Endothelial cell of umbilical vein (primary cell): ENCODE measurements around the gene BMPR1A. TPM values are rescaled to one million over a fixed set of nuclear protein-coding genes. Genes with fewer than 3 reads are reported as not detected.

Experiments used
- BruUV-seq: library from RNA; stranded (reverse); fragments of 400-500 nt; replicated peaks from 2 replicates; lab custom pipeline; 2021; lab: Mats Ljungman, UMichigan
- CTCF ChIA-PET: fragments of 300-600, 350-600 bp; sonication (Branson Sonifier 250); formaldehyde crosslinking; loops from one replicate; lab custom pipeline; 2021; ENCODE audit warnings: antibody characterized with exemption, inconsistent platforms; lab: Charles Lee
- POLR2A ChIA-PET: fragments of 300-600, 350-600 bp; sonication (Branson Sonifier 250); formaldehyde crosslinking; loops from one replicate; lab custom pipeline; 2021; ENCODE audit warnings: antibody characterized with exemption, inconsistent platforms; lab: Charles Lee
- DNase-seq: peaks from one replicate; pipeline ENCODE4 v3.0.0-alpha.2; 2011; ENCODE audit warnings: low read depth, low spot score
- FAIRE-seq: peaks from 2 replicates; lab custom pipeline; 2011; peaks lifted over from hg19 to GRCh38; lab: Jason Lieb, UNC
- H2AFZ ChIP-seq: 2 replicates; pipeline ENCODE4 v1.6.0; 2012; ENCODE audit warnings: low read depth, low read length, control low read depth, inconsistent platforms
- H3K27ac ChIP-seq: 2 replicates; pipeline ENCODE4 v1.5.1; 2011; ENCODE audit warnings: low read depth, mild to moderate bottlenecking, control low read depth, low read length, moderate library complexity; ENCODE audit not compliant: insufficient read depth
- H3K27me3 ChIP-seq, 2 experiments: 2 replicates each; pipeline versions ENCODE4 v1.6.0 to v1.6.1; 2011; ENCODE audit warnings: low read length in 2 of 2, mixed read lengths in 1 of 2; ENCODE audit not compliant: control insufficient read depth in 2 of 2, insufficient read depth in 2 of 2
- H3K36me3 ChIP-seq, 2 experiments: 2 replicates in 1 of 2; 3 replicates in 1 of 2; pipeline ENCODE4 v1.5.1; 2011; ENCODE audit warnings: low read length in 2 of 2, mild to moderate bottlenecking in 1 of 2, moderate library complexity in 1 of 2; ENCODE audit not compliant: control insufficient read depth in 2 of 2, insufficient read depth in 2 of 2; ENCODE audit errors: extremely low read depth in 1 of 2
- H3K4me1 ChIP-seq: 3 replicates; pipeline ENCODE4 v1.5.1; 2011; ENCODE audit warnings: mild to moderate bottlenecking, low read length; ENCODE audit not compliant: control insufficient read depth, insufficient read depth; ENCODE audit errors: extremely low read depth
- H3K4me2 ChIP-seq: 2 replicates; pipeline ENCODE4 v1.6.1; 2011; ENCODE audit warnings: low read length, control low read depth, mixed read lengths; ENCODE audit not compliant: insufficient read depth
- H3K4me3 ChIP-seq, 3 experiments: fragments of 200-600 bp in 1 of 3; sonication (generic), shearing (Covaris generic) in 1 of 3; replicated peaks in 1 of 3; 2 replicates each; pipeline ENCODE4 v1.5.1; 2011 to 2016; ENCODE audit warnings: control low read depth in 3 of 3, low read length in 3 of 3, mild to moderate bottlenecking in 2 of 3, inconsistent platforms in 1 of 3, low read depth in 1 of 3, moderate library complexity in 1 of 3; ENCODE audit not compliant: insufficient read depth in 1 of 3
- H3K79me2 ChIP-seq: 2 replicates; pipeline ENCODE4 v1.6.0; 2012; ENCODE audit warnings: low read length, inconsistent platforms; ENCODE audit not compliant: control insufficient read depth, insufficient read depth
- H3K9ac ChIP-seq: replicated peaks from 2 replicates; pipeline ENCODE3; 2011; ENCODE audit warnings: low read length, control low read depth; ENCODE audit not compliant: insufficient read depth; ENCODE audit errors: extremely low read depth
- H3K9me1 ChIP-seq: replicated peaks from 3 replicates; pipeline ENCODE4 v1.6.0; 2011; ENCODE audit warnings: mild to moderate bottlenecking, low read length; ENCODE audit not compliant: control insufficient read depth, insufficient read depth; ENCODE audit errors: extremely low read depth
- H3K9me3 ChIP-seq: replicated peaks from 2 replicates; pipeline ENCODE4 v1.5.1; 2012; ENCODE audit warnings: low read length, inconsistent platforms; ENCODE audit not compliant: control insufficient read depth, insufficient read depth
- H4K20me1 ChIP-seq: replicated peaks from 2 replicates; pipeline ENCODE3; 2011; ENCODE audit warnings: mild to moderate bottlenecking, low read length; ENCODE audit not compliant: control insufficient read depth, insufficient read depth; ENCODE audit errors: extremely low read depth
- EZH2 ChIP-seq: IDR thresholded peaks from 2 replicates; pipeline ENCODE4 v1.6.1; 2012; ENCODE audit warnings: borderline replicate concordance, low read depth, mild to moderate bottlenecking, moderate library complexity, low read length, inconsistent platforms; ENCODE audit not compliant: severe bottlenecking
- GATA2 ChIP-seq: IDR thresholded peaks from 2 replicates; pipeline ENCODE4 v1.7.0; 2011; ENCODE audit warnings: low read depth, mild to moderate bottlenecking, moderate library complexity, mixed read lengths, low read length; ENCODE audit not compliant: insufficient read length, insufficient read depth
- MAX ChIP-seq: IDR thresholded peaks from 2 replicates; pipeline ENCODE4 v1.6.1; 2011; ENCODE audit not compliant: insufficient read depth, insufficient read length
- MYC ChIP-seq: IDR thresholded peaks from one replicate; pipeline ENCODE4 v1.6.1; 2011; ENCODE audit warnings: mild to moderate bottlenecking, low read depth, low read length
- POLR2A ChIP-seq: IDR thresholded peaks from 2 replicates; pipeline ENCODE4 v1.6.1; 2012; ENCODE audit warnings: low read depth, mild to moderate bottlenecking, control low read depth, low read length
- POLR2AphosphoS5 ChIP-seq: IDR thresholded peaks from 2 replicates; pipeline ENCODE4 v1.6.1; 2012; ENCODE audit warnings: low read depth, mild to moderate bottlenecking, control low read depth, low read length, moderate library complexity; ENCODE audit not compliant: insufficient read depth
- dilution Hi-C: fragments of 300-500 bp; cut with MboI; formaldehyde crosslinking; loops from one replicate; pipeline ENCODE4 v1.15.0; 2019; ENCODE audit warnings: low sequenced_read_pairs; ENCODE audit not compliant: extremely low pct_ligation_motif_present
- intact Hi-C: fragments of 100-400 bp; cut with micrococcal nuclease; formaldehyde crosslinking; loops from one replicate; pipeline ENCODE4 v1.10.0; 2022
- polyA plus RNA-seq, 4 experiments: library from polyadenylated mRNA; depleted of rRNA in 3 of 4; stranded (reverse) in 3 of 4; unstranded in 1 of 4; fragments of >200 nt; gene quantifications; 2 replicates each; pipeline versions ENCODE4 v1.2.1 to v1.2.3, GENCODE V29; 2011 to 2012; ENCODE audit warnings: missing spikeins in 1 of 4
- total RNA-seq: library from RNA; stranded (reverse); gene quantifications from 2 replicates; pipeline ENCODE4 v1.2.3, GENCODE V29; 2021
- TF ChIP-seq, protein P1 (sequence below), 2 donors: IDR thresholded peaks; 1 replicate in 1 of 2; 2 replicates in 1 of 2; pipeline ENCODE4 v1.5.1; 2011; ENCODE audit warnings: low read length in 2 of 2, mild to moderate bottlenecking in 2 of 2, moderate library complexity in 2 of 2, control low read depth in 1 of 2, inconsistent platforms in 1 of 2, low read depth in 1 of 2; ENCODE audit not compliant: insufficient read depth in 1 of 2; ENCODE audit errors: extremely low read depth in 1 of 2

Gene BMPR1A
- total and polyA plus RNA-seq, 2 donors (not counting 3 experiments of a cell fraction or from before 2014, with no cell fraction given), result not detected

DNA sequence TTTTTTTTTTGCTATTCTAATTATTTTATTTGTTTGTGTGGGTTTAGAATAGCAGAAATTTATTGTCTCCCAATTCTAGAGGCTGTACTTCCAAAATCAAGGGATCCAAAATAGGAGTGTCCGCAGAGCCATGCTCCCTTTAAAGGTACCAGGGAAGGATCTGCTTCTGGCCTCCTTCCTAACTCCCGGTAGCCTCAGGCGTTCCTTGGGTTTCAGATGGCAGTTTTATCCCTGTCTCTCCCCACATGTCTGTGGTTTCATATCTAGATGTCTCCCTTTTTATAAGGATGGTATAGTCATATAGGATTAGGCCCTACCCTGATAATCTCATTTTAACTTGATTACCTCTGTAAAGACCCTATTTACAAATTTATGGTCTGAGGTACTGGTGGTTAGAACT lies 48.4 kb downstream of the BMPR1A start:
- Histone ChIP-seq H4K20me1 (no peaks in the 10 kb centered on the region), H3K27me3 (peaks cover 9 to 12% of the 10 kb centered on the region in 2 experiments), H3K4me3 (no peak overlapping the region), H3K36me3 (no peaks in the 10 kb centered on the region), H3K9ac (no peak overlapping the region), H2AFZ (no peak overlapping the region), H3K9me1 (no peaks in the 10 kb centered on the region), H3K9me3 (no peaks in the 10 kb centered on the region), H3K4me2 (no peak overlapping the region), H3K4me1 (no peaks in the 10 kb centered on the region), H3K79me2 (no peaks in the 10 kb centered on the region), H3K27ac (no peak overlapping the region)
- no peak for DNase-seq
- dilution Hi-C loops, result no loop called here
- ChIA-PET POLR2A (no interaction called here), CTCF (interaction anchor here (1.0 kb wide), 1 partner anchor 22 kb away, joined by 4 read pairs; no protein-coding TSS in a partner anchor)
- FAIRE-seq, result no peak
- intact Hi-C loops, result no loop called here
- BruUV-seq, result no TSS peak
- TF ChIP-seq MYC (no peak), MAX (no peak), EZH2 (no peak), GATA2 (no peak), POLR2A (no peak), POLR2AphosphoS5 (no peak)
- TF ChIP-seq, protein P1, sequence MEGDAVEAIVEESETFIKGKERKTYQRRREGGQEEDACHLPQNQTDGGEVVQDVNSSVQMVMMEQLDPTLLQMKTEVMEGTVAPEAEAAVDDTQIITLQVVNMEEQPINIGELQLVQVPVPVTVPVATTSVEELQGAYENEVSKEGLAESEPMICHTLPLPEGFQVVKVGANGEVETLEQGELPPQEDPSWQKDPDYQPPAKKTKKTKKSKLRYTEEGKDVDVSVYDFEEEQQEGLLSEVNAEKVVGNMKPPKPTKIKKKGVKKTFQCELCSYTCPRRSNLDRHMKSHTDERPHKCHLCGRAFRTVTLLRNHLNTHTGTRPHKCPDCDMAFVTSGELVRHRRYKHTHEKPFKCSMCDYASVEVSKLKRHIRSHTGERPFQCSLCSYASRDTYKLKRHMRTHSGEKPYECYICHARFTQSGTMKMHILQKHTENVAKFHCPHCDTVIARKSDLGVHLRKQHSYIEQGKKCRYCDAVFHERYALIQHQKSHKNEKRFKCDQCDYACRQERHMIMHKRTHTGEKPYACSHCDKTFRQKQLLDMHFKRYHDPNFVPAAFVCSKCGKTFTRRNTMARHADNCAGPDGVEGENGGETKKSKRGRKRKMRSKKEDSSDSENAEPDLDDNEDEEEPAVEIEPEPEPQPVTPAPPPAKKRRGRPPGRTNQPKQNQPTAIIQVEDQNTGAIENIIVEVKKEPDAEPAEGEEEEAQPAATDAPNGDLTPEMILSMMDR (IDR thresholded peaks at IDR 0.05; ENCODE audit: extremely low read depth in 1 of 2, insufficient read depth in 1 of 2, low read depth in 1 of 2, low read length in 2 of 2), result no peak
